HepG2 (cell line): ENCODE data around the gene SIT1. TPM values are rescaled to one million over a fixed set of nuclear protein-coding genes. Genes with fewer than 3 reads are reported as not detected.

ENCODE experiments used
- AKNA ChIP-seq: sonication (generic); formaldehyde crosslinking; IDR thresholded peaks from 2 replicates; pipeline ENCODE4 v1.4.0; 2020; ENCODE audit warnings: missing genetic modification reagents, borderline replicate concordance
- IRX3 ChIP-seq: sonication (generic); formaldehyde crosslinking; IDR thresholded peaks from 2 replicates; pipeline ENCODE4 v1.8.1; 2023; ENCODE audit warnings: mild to moderate bottlenecking, low read depth, missing genetic modification reagents, borderline replicate concordance
- LCORL ChIP-seq, 2 experiments: fragments of 450-650 bp in 1 of 2; sonication (generic) in 1 of 2; formaldehyde crosslinking in 1 of 2; IDR thresholded peaks; 2 replicates each; pipeline versions ENCODE4 v1.5.0 to v1.6.1; 2017 to 2020; ENCODE audit warnings: antibody characterized with exemption in 1 of 2, missing genetic modification reagents in 1 of 2
- NFYC ChIP-seq: IDR thresholded peaks from 2 replicates; pipeline ENCODE4 v1.6.1; 2016; ENCODE audit warnings: missing genetic modification reagents, missing compliant biosample characterization
- POGK ChIP-seq: sonication (generic); formaldehyde crosslinking; conservative IDR thresholded peaks from 2 replicates; pipeline ENCODE4 v1.8.0; 2022; ENCODE audit warnings: mild to moderate bottlenecking, moderate library complexity, missing genetic modification reagents
- TRAFD1 ChIP-seq: sonication (generic); formaldehyde crosslinking; IDR thresholded peaks from 2 replicates; pipeline ENCODE4 v1.5.1; 2020; ENCODE audit warnings: missing genetic modification reagents, mild to moderate bottlenecking, borderline replicate concordance
- WIZ ChIP-seq: sonication (generic); formaldehyde crosslinking; IDR thresholded peaks from 2 replicates; pipeline ENCODE4 v1.5.1; 2020; ENCODE audit warnings: mild to moderate bottlenecking, missing genetic modification reagents
- ZBTB1 ChIP-seq: sonication (generic); formaldehyde crosslinking; IDR thresholded peaks from 2 replicates; pipeline ENCODE4 v1.4.0; 2020; ENCODE audit warnings: missing genetic modification reagents, borderline replicate concordance
- ZBTB21 ChIP-seq: sonication (generic); formaldehyde crosslinking; IDR thresholded peaks from 2 replicates; pipeline ENCODE4 v1.4.0; 2020; ENCODE audit warnings: missing genetic modification reagents
- ZFP1 ChIP-seq: IDR thresholded peaks from 2 replicates; pipeline ENCODE4 v1.6.1; 2016
- ZMYM2 ChIP-seq: sonication (generic); formaldehyde crosslinking; IDR thresholded peaks from 2 replicates; pipeline ENCODE4 v1.8.0; 2022; ENCODE audit warnings: mild to moderate bottlenecking, missing genetic modification reagents
- ZNF251 ChIP-seq: sonication (generic); formaldehyde crosslinking; IDR thresholded peaks from 2 replicates; pipeline ENCODE4 v1.9.0; 2021; ENCODE audit warnings: mild to moderate bottlenecking, missing genetic modification reagents
- ZNF280D ChIP-seq: sonication (generic); formaldehyde crosslinking; IDR thresholded peaks from 2 replicates; pipeline ENCODE4 v1.5.1; 2020; ENCODE audit warnings: mild to moderate bottlenecking, missing genetic modification reagents
- ZNF530 ChIP-seq: sonication (generic); formaldehyde crosslinking; IDR thresholded peaks from 2 replicates; pipeline ENCODE4 v1.5.0; 2020; ENCODE audit warnings: low read depth, mild to moderate bottlenecking, missing genetic modification reagents
- ZNF563 ChIP-seq: sonication (generic); formaldehyde crosslinking; IDR thresholded peaks from 2 replicates; pipeline ENCODE4 v1.8.0; 2022; ENCODE audit warnings: mild to moderate bottlenecking, moderate library complexity, missing genetic modification reagents
- ZNF615 ChIP-seq: sonication (generic); formaldehyde crosslinking; IDR thresholded peaks from 2 replicates; pipeline ENCODE4 v1.5.0; 2020; ENCODE audit warnings: mild to moderate bottlenecking, missing genetic modification reagents, borderline replicate concordance
- ZNF740 ChIP-seq: sonication (generic); formaldehyde crosslinking; IDR thresholded peaks from 2 replicates; pipeline ENCODE4 v1.4.0; 2020; ENCODE audit warnings: missing genetic modification reagents
- ZNF792 ChIP-seq: IDR thresholded peaks from 2 replicates; pipeline ENCODE4 v1.6.1; 2016
- polyA plus RNA-seq, 8 experiments: library from polyadenylated mRNA; depleted of rRNA in 3 of 8; stranded (reverse) in 7 of 8; unstranded in 1 of 8; fragments of >200 nt; fragmentation: Illumina TruSeq in 4 of 8; extraction: Trizol in 4 of 8; gene quantifications; 2 replicates each; pipeline versions ENCODE4 v1.2.1 to v1.2.3, GENCODE V29; 2011 to 2016; ENCODE audit warnings: low read depth in 4 of 8, missing spikeins in 1 of 8, mixed read lengths in 1 of 8; ENCODE audit not compliant: insufficient read depth in 1 of 8
- total RNA-seq, 5 experiments: library from RNA; depleted of rRNA; stranded (reverse); fragments of >200 nt; fragmentation: Illumina TruSeq; extraction: Trizol; gene quantifications; 2 replicates each; pipeline ENCODE4 v1.2.3, GENCODE V29; 2016; ENCODE audit warnings: low read depth in 1 of 5

The SIT1 gene
- total and polyA plus RNA-seq, 2 of the 13 experiments (the other 11 are each of a cell fraction or from before 2014, with no cell fraction given): 0.09 to 6.7 TPM

GRCh38 chr9:35657546-35658136 lies 6.9 kb upstream of the SIT1 start, which contains the start of gene RMRP (continued):
- TF ChIP-seq AKNA (CRISPR knock-in tag) (peak; percentile 96; the same call in 1 of the 2 replicates), ZMYM2 (peak; percentile 89), ZNF792 (CRISPR knock-in tag) (peak; percentile 97), POGK (peak; percentile 95), ZNF740 (CRISPR knock-in tag) (no peak), NFYC (peak; percentile 53; the same call in 1 of the 2 replicates), IRX3 (CRISPR knock-in tag) (peak; percentile 90; the same call in 1 of the 2 replicates), LCORL (IDR thresholded peaks at IDR 0.05) (no peak), LCORL (CRISPR knock-in tag; IDR thresholded peaks at IDR 0.05) (peak; percentile 91), TRAFD1 (CRISPR knock-in tag) (no peak; the same call in 1 of the 2 replicates), ZBTB1 (CRISPR knock-in tag) (peak; percentile 73), WIZ (CRISPR knock-in tag) (peak; percentile 51; the same call in 1 of the 2 replicates), ZBTB21 (CRISPR knock-in tag) (peak; percentile 91), ZNF563 (peak; percentile 89), ZNF530 (CRISPR knock-in tag) (no peak), ZNF280D (CRISPR knock-in tag) (peak; percentile 89), ZFP1 (CRISPR knock-in tag) (peak; percentile 95), ZNF615 (CRISPR knock-in tag) (no peak), ZNF251 (no peak)
